Astrocyte of the cerebellum (primary cell): ENCODE measurements around the gene RNF25.

ENCODE experiments used
- DNase-seq: peaks from one replicate; pipeline ENCODE4 v3.0.0-alpha.2; 2011; ENCODE audit warnings: low read depth
- H3K4me3 ChIP-seq: 2 replicates; pipeline ENCODE4 v1.5.1; 2011; ENCODE audit warnings: mild to moderate bottlenecking, low read depth, low read length, moderate library complexity
- in situ Hi-C: cut with HindIII; loops from 2 replicates; pipeline ENCODE4 v1.10.0; 2017; ENCODE audit warnings: low sequenced_read_pairs
- TF ChIP-seq, protein P1 (sequence below): IDR thresholded peaks from 2 replicates; pipeline ENCODE4 v1.5.1; 2012; ENCODE audit warnings: low read length, low read depth, moderate library complexity, mild to moderate bottlenecking; ENCODE audit errors: missing control alignments

Gene RNF25

DNA sequence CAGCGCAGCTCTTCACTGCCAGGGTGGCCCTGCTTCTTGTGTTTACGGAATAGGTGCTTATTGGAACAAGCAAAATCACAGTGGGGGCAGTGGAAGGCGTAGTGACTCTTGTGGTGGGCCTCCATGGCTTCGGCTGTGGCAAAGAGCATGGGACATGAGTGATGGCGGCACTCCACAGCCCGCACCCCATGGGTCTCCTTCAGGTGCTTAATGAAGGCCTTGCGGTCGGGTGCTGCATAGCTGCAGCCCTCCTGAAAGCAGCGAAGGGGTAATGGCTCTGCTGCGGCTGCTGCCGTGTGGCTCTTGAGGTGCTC, 23.1 kb downstream of the RNF25 start:
- TF ChIP-seq, protein P1, sequence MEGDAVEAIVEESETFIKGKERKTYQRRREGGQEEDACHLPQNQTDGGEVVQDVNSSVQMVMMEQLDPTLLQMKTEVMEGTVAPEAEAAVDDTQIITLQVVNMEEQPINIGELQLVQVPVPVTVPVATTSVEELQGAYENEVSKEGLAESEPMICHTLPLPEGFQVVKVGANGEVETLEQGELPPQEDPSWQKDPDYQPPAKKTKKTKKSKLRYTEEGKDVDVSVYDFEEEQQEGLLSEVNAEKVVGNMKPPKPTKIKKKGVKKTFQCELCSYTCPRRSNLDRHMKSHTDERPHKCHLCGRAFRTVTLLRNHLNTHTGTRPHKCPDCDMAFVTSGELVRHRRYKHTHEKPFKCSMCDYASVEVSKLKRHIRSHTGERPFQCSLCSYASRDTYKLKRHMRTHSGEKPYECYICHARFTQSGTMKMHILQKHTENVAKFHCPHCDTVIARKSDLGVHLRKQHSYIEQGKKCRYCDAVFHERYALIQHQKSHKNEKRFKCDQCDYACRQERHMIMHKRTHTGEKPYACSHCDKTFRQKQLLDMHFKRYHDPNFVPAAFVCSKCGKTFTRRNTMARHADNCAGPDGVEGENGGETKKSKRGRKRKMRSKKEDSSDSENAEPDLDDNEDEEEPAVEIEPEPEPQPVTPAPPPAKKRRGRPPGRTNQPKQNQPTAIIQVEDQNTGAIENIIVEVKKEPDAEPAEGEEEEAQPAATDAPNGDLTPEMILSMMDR = no peak
- in situ Hi-C loops = no loop called here
- no peak for DNase-seq
- no peak overlapping the region for H3K4me3 ChIP-seq

DNA sequence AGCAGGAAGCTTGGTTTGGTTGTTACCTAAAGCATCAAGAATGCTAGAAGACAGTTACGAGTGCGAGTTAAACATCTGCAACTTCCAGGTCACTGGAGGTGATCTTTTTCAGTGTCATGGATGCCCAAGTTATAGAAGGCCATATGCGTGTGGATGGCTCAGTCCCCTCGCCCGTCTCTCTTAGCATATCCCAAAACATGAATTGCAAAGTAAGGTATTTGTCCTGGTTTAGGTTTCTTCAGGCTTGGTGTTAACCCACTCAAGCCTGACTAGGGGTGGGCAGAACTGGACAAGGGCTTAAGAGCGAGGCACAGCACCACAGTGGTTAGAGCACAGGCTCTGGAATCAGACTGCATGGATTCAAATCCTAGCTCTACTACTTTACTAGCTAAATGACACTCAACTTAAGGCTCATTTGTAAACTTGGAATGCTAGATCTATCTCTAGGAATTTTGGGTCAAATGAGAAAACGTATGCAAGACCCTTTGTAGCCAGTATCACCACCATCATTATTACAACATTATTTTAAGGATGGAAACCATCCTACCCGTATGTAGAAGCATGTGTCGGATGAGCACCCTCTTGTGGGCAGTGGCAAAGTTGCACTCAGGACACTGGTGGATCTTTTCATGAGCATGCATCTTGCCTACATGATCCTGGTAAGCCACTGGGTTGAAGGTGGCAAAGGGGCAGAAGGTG, 23.6 kb downstream of the RNF25 start:
- DNase-seq = peak; percentile 38
- no peak overlapping the region for H3K4me3 ChIP-seq
- in situ Hi-C loops = no loop called here
- TF ChIP-seq, protein P1 = peak; percentile 91

DNA sequence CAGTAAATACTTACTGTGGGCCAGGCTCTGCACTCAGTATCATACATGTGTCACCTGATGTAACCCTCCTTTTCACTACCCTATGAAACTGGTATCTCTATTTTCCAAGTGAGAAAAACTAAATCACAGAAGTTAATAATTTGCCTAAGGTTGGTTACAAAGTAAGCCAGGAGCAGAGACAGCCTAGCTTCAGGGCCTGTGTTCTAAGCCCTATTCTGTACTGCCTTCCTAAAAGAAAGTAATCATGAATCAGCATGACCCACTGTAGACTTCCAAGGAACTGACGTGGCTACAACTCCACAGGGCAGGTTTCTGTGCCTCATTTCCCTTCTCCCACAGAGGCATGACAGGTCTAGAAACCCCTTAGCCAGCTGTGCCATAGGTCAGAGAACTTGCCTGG, 26.7 kb downstream of the RNF25 start:
- H3K4me3 ChIP-seq = no peak overlapping the region
- TF ChIP-seq, protein P1 = no peak
- in situ Hi-C loops = no loop called here
- no peak for DNase-seq

DNA sequence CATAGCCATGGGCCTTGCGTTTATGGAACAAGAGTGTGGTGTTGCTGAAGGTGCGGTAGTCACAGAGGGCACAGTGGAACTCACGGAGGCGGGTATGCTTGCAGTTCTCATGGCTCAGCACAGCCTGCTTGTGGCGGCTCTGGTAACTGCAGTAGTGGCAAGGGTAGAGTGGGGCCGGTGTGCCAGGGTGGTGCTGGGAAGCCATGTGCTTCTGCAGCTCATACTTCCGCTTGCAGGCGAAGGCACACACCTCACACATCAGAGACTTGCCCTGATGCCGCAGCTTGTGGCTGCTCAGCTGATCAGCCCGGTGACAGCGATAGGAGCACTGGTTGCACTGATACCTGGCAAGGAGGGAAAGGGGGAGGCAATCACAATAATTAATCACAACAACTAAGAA, 27.1 kb downstream of the RNF25 start:
- TF ChIP-seq, protein P1 = no peak
- in situ Hi-C loops = no loop called here
- no peak for DNase-seq
- H3K4me3 ChIP-seq = no peak overlapping the region

DNA sequence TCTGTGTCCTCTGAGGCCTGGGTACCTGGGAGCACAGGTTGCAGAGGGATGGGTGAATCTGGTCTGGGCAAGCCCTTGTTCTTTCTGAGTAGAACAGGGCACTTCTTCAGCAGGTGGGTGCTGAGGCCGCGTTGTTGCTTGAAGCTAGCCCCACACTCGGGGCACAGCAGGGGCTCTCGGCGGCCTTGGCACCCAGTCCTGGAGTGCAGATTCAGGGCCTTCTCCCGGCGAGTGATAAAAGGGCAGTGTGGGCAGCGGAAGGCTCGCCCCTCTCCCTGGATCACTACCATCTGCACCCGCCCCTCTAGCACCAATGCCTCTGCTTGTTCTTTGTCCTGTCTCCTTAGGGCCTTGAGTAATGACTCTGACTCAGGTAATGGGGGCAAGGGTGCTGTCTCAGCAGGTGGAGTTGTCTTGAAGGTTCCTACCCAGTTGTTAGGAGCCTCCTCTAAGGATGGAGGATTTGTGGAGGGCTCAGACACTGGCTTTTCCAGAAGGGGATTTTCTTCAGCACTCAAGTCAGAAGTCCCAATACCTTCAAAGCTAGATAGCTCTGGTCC, 28.0 kb downstream of the RNF25 start:
- in situ Hi-C loops = no loop called here
- TF ChIP-seq, protein P1 = no peak
- H3K4me3 ChIP-seq = no peak overlapping the region
- DNase-seq = no peak

DNA sequence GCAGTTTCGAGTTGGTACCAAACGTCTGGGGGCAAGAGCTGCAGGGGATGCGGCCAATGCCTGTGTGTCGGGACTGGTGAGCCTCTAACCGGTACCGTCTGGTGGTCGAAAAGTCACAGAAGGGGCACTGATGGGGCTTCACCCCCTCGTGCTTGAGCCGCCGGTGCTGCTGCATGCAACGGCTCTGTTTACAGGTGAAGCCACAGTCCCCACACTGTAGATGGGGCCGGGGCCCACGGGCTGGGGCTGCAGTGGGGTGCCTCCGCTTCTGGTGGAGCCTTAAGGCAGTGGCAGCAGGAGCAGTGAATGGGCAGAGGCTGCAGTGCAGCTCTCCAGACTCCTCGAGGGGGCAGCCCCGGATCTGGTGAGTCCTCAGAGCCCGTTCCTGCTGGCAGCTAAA, 29.0 kb downstream of the RNF25 start:
- no peak overlapping the region for H3K4me3 ChIP-seq
- in situ Hi-C loops = no loop called here
- DNase-seq = no peak
- TF ChIP-seq, protein P1 = no peak
